Endodermal cell (in vitro differentiated cells): ENCODE measurements around the gene FUT1. TPM values are rescaled to one million over a fixed set of nuclear protein-coding genes. Genes with fewer than 3 reads are reported as not detected.
"Not testable (repeated sequence)": the region's sequence is repeated elsewhere in the genome, so short reads cannot be mapped to it uniquely, and the experiment has no call there.

Source experiments
- DNase-seq: peaks from one replicate; pipeline ENCODE4 v3.0.0-alpha.2; 2017
- H3K27ac ChIP-seq: 2 replicates; pipeline ENCODE4 v1.5.1; 2013; ENCODE audit warnings: mild to moderate bottlenecking, low read depth, low read length, moderate library complexity
- H3K27me3 ChIP-seq: 2 replicates; pipeline ENCODE4 v1.6.1; 2013; ENCODE audit warnings: mild to moderate bottlenecking, low read length, moderate library complexity; ENCODE audit not compliant: insufficient read depth, control insufficient read depth, poor library complexity, severe bottlenecking
- H3K36me3 ChIP-seq: 2 replicates; pipeline ENCODE4 v1.7.0; 2013; ENCODE audit warnings: mild to moderate bottlenecking, low read length, moderate library complexity; ENCODE audit not compliant: control insufficient read depth, insufficient read depth
- H3K4me1 ChIP-seq: one replicate; pipeline ENCODE4 v1.7.0; 2013; ENCODE audit warnings: low read length; ENCODE audit not compliant: control insufficient read depth, insufficient read depth
- H3K4me3 ChIP-seq: 2 replicates; pipeline ENCODE4 v1.5.1; 2013; ENCODE audit warnings: mild to moderate bottlenecking, low read length, moderate library complexity
- H3K9ac ChIP-seq: 2 replicates; pipeline ENCODE4 v1.6.1; 2013; ENCODE audit warnings: mild to moderate bottlenecking, low read length, moderate library complexity; ENCODE audit not compliant: poor library complexity, severe bottlenecking; ENCODE audit errors: extremely low read depth
- H3K9me3 ChIP-seq: 2 replicates; pipeline ENCODE4 v1.6.1; 2013; ENCODE audit warnings: mild to moderate bottlenecking, low read length, moderate library complexity; ENCODE audit not compliant: control insufficient read depth
- H3K27ac Mint-ChIP-seq: 2 replicates; pipeline ENCODE4 v1.8.0; 2020; ENCODE audit warnings: mixed read lengths
- H3K27me3 Mint-ChIP-seq: 2 replicates; pipeline ENCODE4 v1.8.0; 2021; ENCODE audit warnings: mild to moderate bottlenecking, mixed read lengths; ENCODE audit not compliant: insufficient read depth
- H3K36me3 Mint-ChIP-seq: 2 replicates; pipeline ENCODE4 v1.8.0; 2020; ENCODE audit warnings: low read depth, mixed read lengths
- H3K4me1 Mint-ChIP-seq: 2 replicates; pipeline ENCODE4 v1.8.0; 2020; ENCODE audit warnings: mixed read lengths
- H3K4me3 Mint-ChIP-seq: 2 replicates; pipeline ENCODE4 v1.8.0; 2020; ENCODE audit warnings: mild to moderate bottlenecking, moderate library complexity, mixed read lengths
- H3K9me3 Mint-ChIP-seq: 2 replicates; pipeline ENCODE4 v1.8.0; 2020; ENCODE audit warnings: mild to moderate bottlenecking, mixed read lengths
- CTCF ChIP-seq: fragments of 200-600 bp; sonication (generic); conservative IDR thresholded peaks from 2 replicates; pipeline ENCODE4 v1.5.0; 2021; ENCODE audit warnings: antibody characterized with exemption, mild to moderate bottlenecking
- WGBS, 2 experiments: methylation state at CpG; one replicate each; pipeline versions ENCODE4 v1.1.5 to v1.1.7; 2013; ENCODE audit warnings: missing lambda C conversion rate in 2 of 2, mixed read lengths in 1 of 2; ENCODE audit not compliant: insufficient coverage in 1 of 2, insufficient read length in 1 of 2; 5-methylcytosine and 5-hydroxymethylcytosine counted together
- total RNA-seq, 2 donors: library from RNA; stranded (reverse); fragmentation: NEBNext Ultra II Directional in 1 of 2; extraction: Animal tissue kit (Norgen Biotek cat#: 25700) in 1 of 2; gene quantifications; 2 replicates in 1 of 2; 3 replicates in 1 of 2; pipeline ENCODE4 v1.2.1, GENCODE V29; 2021

FUT1 gene
- total RNA-seq, 2 donors from 2014 or later = 5.4 to 6.3 TPM

GRCh38 chr19:48795055-48795684 lies 42.7 kb upstream of the FUT1 start:
- H3K27me3 Mint-ChIP-seq = no peaks in the 10 kb centered on the region
- peak; percentile 97 for DNase-seq
- Histone ChIP-seq H3K9me3 (no peaks in the 10 kb centered on the region), H3K27me3 (no peaks in the 10 kb centered on the region), H3K4me3 (peak overlapping the region; percentile 80), H3K9ac (peak overlapping the region; percentile 50), H3K27ac (peak overlapping the region; percentile 60), H3K36me3 (no peaks in the 10 kb centered on the region), H3K4me1 (peaks cover 4% of the 10 kb centered on the region)
- peak; percentile 99 for TF ChIP-seq CTCF
- WGBS, 2 experiments = 4 to 5% methylated on average over 22 to 38 of the region's 38 CpGs
- H3K4me1 Mint-ChIP-seq = peaks cover 7% of the 10 kb centered on the region
- H3K27ac Mint-ChIP-seq = peak overlapping the region; percentile 99
- H3K36me3 Mint-ChIP-seq = peaks cover 6% of the 10 kb centered on the region
- H3K4me3 Mint-ChIP-seq = peak overlapping the region; percentile 79
- no peaks in the 10 kb centered on the region for H3K9me3 Mint-ChIP-seq

GRCh38 chr19:48794291-48794690 lies 41.9 kb upstream of the FUT1 start:
- Mint-ChIP-seq H3K9me3 (no peaks in the 10 kb centered on the region), H3K27me3 (no peaks in the 10 kb centered on the region), H3K36me3 (peaks cover 5% of the 10 kb centered on the region), H3K27ac (peak overlapping the region; percentile 99), H3K4me3 (no peak overlapping the region), H3K4me1 (peaks cover 6% of the 10 kb centered on the region)
- Histone ChIP-seq H3K27ac (no peak overlapping the region), H3K9me3 (no peaks in the 10 kb centered on the region), H3K9ac (no peak overlapping the region), H3K4me1 (peaks cover 4% of the 10 kb centered on the region), H3K36me3 (no peaks in the 10 kb centered on the region), H3K4me3 (no peak overlapping the region), H3K27me3 (no peaks in the 10 kb centered on the region)
- TF ChIP-seq CTCF = no peak
- WGBS, 2 experiments = 95 to 100% methylated on average over 4 to 6 of the region's 6 CpGs
- DNase-seq = no peak

- Histone ChIP-seq H3K27ac (no peak overlapping the region), H3K4me1 (peaks cover 4% of the 10 kb centered on the region), H3K9me3 (no peaks in the 10 kb centered on the region), H3K36me3 (no peaks in the 10 kb centered on the region), H3K4me3 (no peak overlapping the region), H3K27me3 (no peaks in the 10 kb centered on the region), H3K9ac (no peak overlapping the region)
- WGBS, 2 experiments = 77 to 79% methylated on average over 4 to 6 of the region's 8 CpGs
- peaks cover 6% of the 10 kb centered on the region for H3K4me1 Mint-ChIP-seq
- H3K27me3 Mint-ChIP-seq = no peaks in the 10 kb centered on the region
- no peak overlapping the region for H3K4me3 Mint-ChIP-seq
- no peak for TF ChIP-seq CTCF
- H3K36me3 Mint-ChIP-seq = peaks cover 3% of the 10 kb centered on the region
- no peak overlapping the region for H3K27ac Mint-ChIP-seq
- DNase-seq = no peak
- no peaks in the 10 kb centered on the region for H3K9me3 Mint-ChIP-seq
Measured at GRCh38 chr19:48793271-48793670, 40.8 kb upstream of the FUT1 start.

- H3K9me3 ChIP-seq, H3K27ac ChIP-seq, H3K27me3 Mint-ChIP-seq, H3K4me1 Mint-ChIP-seq, H3K27me3 ChIP-seq, H3K4me3 ChIP-seq, H3K36me3 ChIP-seq, H3K27ac Mint-ChIP-seq, H3K36me3 Mint-ChIP-seq, H3K4me1 ChIP-seq, H3K9me3 Mint-ChIP-seq, DNase-seq, H3K9ac ChIP-seq, H3K4me3 Mint-ChIP-seq: not testable (repeated sequence)
- 87 to 92% methylated on average over 8 to 9 of the region's 9 CpGs for WGBS, 2 experiments
Measured at GRCh38 chr19:48787331-48787730, 34.9 kb upstream of the FUT1 start.

GRCh38 chr19:48786422-48786821 lies 34.0 kb upstream of the FUT1 start:
- H3K36me3 Mint-ChIP-seq, DNase-seq, H3K9me3 ChIP-seq, H3K9ac ChIP-seq, H3K36me3 ChIP-seq, H3K4me1 ChIP-seq, H3K4me3 ChIP-seq, H3K4me1 Mint-ChIP-seq, H3K4me3 Mint-ChIP-seq, H3K27me3 ChIP-seq, H3K27ac ChIP-seq, H3K9me3 Mint-ChIP-seq, H3K27ac Mint-ChIP-seq, H3K27me3 Mint-ChIP-seq: not testable (repeated sequence)
- WGBS, 2 experiments = 81 to 96% methylated on average over 5 to 7 of the region's 7 CpGs
